Measurements from ENCODE around the gene WFS1.

GRCh38 chr4:6281436-6282313 lies 12.0 kb downstream of the WFS1 start:
- TF ChIP-seq CTCF (IDR thresholded peaks at IDR 0.05; ENCODE audit: insufficient read depth, low read length, poor library complexity, severe bottlenecking) (no peak), EZH2phosphoT487 (conservative IDR thresholded peaks at IDR 0.05; ENCODE audit: low read length) (no peak)
